Measurements from ENCODE around the gene ITPR3. TPM values are rescaled to one million over a fixed set of nuclear protein-coding genes. Genes with fewer than 3 reads are reported as not detected.

Gene ITPR3
- total RNA-seq, 2 donors from 2014 or later, result 29.6 to 33.3 TPM

- no peaks in the 10 kb centered on the region for H3K4me1 ChIP-seq (ENCODE audit: control insufficient read depth, insufficient read depth, low read length)
Observed at GRCh38 chr6:33704215-33705066, 83.3 kb downstream of the ITPR3 start.

GRCh38 chr6:33705268-33705885 is 84.3 kb downstream of the ITPR3 start:
- peaks cover 1% of the 10 kb centered on the region for H3K4me1 Mint-ChIP-seq
- 85 to 92% methylated on average over 7 to 9 of the region's 9 CpGs for WGBS, 2 experiments (ENCODE audit: insufficient coverage in 1 of 2, insufficient read length in 1 of 2)
- no peak overlapping the region for H3K27ac Mint-ChIP-seq
- TF ChIP-seq CTCF (conservative IDR thresholded peaks at IDR 0.05), result no peak
- Histone ChIP-seq H3K27me3 (ENCODE audit: control insufficient read depth, insufficient read depth, low read length, poor library complexity, severe bottlenecking) (no peaks in the 10 kb centered on the region), H3K27ac (ENCODE audit: low read depth, low read length) (no peak overlapping the region), H3K4me3 (ENCODE audit: low read length) (no peak overlapping the region), H3K36me3 (ENCODE audit: control insufficient read depth, insufficient read depth, low read length) (peaks cover 45% of the 10 kb centered on the region), H3K9me3 (ENCODE audit: control insufficient read depth, low read length) (no peaks in the 10 kb centered on the region), H3K9ac (ENCODE audit: extremely low read depth, low read length, poor library complexity, severe bottlenecking) (no peak overlapping the region), H3K4me1 (ENCODE audit: control insufficient read depth, insufficient read depth, low read length) (peaks cover 1% of the 10 kb centered on the region)
- H3K4me3 Mint-ChIP-seq, result no peak overlapping the region
- no peaks in the 10 kb centered on the region for H3K27me3 Mint-ChIP-seq (ENCODE audit: insufficient read depth)
- no peaks in the 10 kb centered on the region for H3K9me3 Mint-ChIP-seq
- no peak for DNase-seq
- H3K36me3 Mint-ChIP-seq (ENCODE audit: low read depth), result peaks cover 42% of the 10 kb centered on the region

More at GRCh38 chr6:33704215-33705066, 83.3 kb downstream of the ITPR3 start:
- Mint-ChIP-seq H3K4me3 (no peak overlapping the region), H3K27me3 (ENCODE audit: insufficient read depth) (no peaks in the 10 kb centered on the region), H3K4me1 (peaks cover 2% of the 10 kb centered on the region), H3K27ac (no peak overlapping the region), H3K36me3 (ENCODE audit: low read depth) (peaks cover 38% of the 10 kb centered on the region), H3K9me3 (no peaks in the 10 kb centered on the region)
- Histone ChIP-seq H3K4me3 (ENCODE audit: low read length) (no peak overlapping the region), H3K9ac (ENCODE audit: extremely low read depth, low read length, poor library complexity, severe bottlenecking) (no peak overlapping the region), H3K36me3 (ENCODE audit: control insufficient read depth, insufficient read depth, low read length) (peaks cover 44% of the 10 kb centered on the region), H3K27me3 (ENCODE audit: control insufficient read depth, insufficient read depth, low read length, poor library complexity, severe bottlenecking) (no peaks in the 10 kb centered on the region), H3K27ac (ENCODE audit: low read depth, low read length) (no peak overlapping the region), H3K9me3 (ENCODE audit: control insufficient read depth, low read length) (no peaks in the 10 kb centered on the region)
- no peak for TF ChIP-seq CTCF (conservative IDR thresholded peaks at IDR 0.05)
- 90 to 92% methylated on average over 10 to 11 of the region's 11 CpGs for WGBS, 2 experiments (ENCODE audit: insufficient coverage in 1 of 2, insufficient read length in 1 of 2)
- DNase-seq, result no peak

- H3K4me1 Mint-ChIP-seq, result peaks cover 8% of the 10 kb centered on the region
- H3K36me3 ChIP-seq (ENCODE audit: control insufficient read depth, insufficient read depth, low read length), result peaks cover 43% of the 10 kb centered on the region
- no peak overlapping the region for H3K9ac ChIP-seq (ENCODE audit: extremely low read depth, low read length, poor library complexity, severe bottlenecking)
- no peak for DNase-seq
- H3K36me3 Mint-ChIP-seq (ENCODE audit: low read depth), result peaks cover 45% of the 10 kb centered on the region
- 93% methylated on average over 16 of the region's 16 CpGs for WGBS, 2 experiments (ENCODE audit: insufficient coverage in 1 of 2, insufficient read length in 1 of 2)
- no peak overlapping the region for H3K27ac Mint-ChIP-seq
- no peaks in the 10 kb centered on the region for H3K9me3 Mint-ChIP-seq
- H3K4me3 ChIP-seq (ENCODE audit: low read length), result no peak overlapping the region
- TF ChIP-seq CTCF (conservative IDR thresholded peaks at IDR 0.05), result no peak
- H3K27me3 Mint-ChIP-seq (ENCODE audit: insufficient read depth), result no peaks in the 10 kb centered on the region
- no peaks in the 10 kb centered on the region for H3K9me3 ChIP-seq (ENCODE audit: control insufficient read depth, low read length)
- H3K4me3 Mint-ChIP-seq, result no peak overlapping the region
- H3K4me1 ChIP-seq (ENCODE audit: control insufficient read depth, insufficient read depth, low read length), result peaks cover 7% of the 10 kb centered on the region
- H3K27me3 ChIP-seq (ENCODE audit: control insufficient read depth, insufficient read depth, low read length, poor library complexity, severe bottlenecking), result no peaks in the 10 kb centered on the region
- H3K27ac ChIP-seq (ENCODE audit: low read depth, low read length), result no peak overlapping the region
Observed at GRCh38 chr6:33705955-33706725, 85.0 kb downstream of the ITPR3 start.

Measured in endodermal cell (in vitro differentiated cells).